KMS-11 (cell line): Measurements from ENCODE around the gene HMX2.

Experiments
- H2AFZ ChIP-seq: fragments of 200-600 bp; sonication (generic); 2 replicates; pipeline ENCODE4 v1.6.1; 2016; ENCODE audit warnings: antibody characterized with exemption, mixed run types, low read depth
- H3K27ac ChIP-seq: fragments of 200-600 bp; sonication (generic); 2 replicates; pipeline ENCODE4 v1.6.1; 2016; ENCODE audit warnings: mild to moderate bottlenecking, mixed run types
- H3K27me3 ChIP-seq: fragments of 200-600 bp; sonication (generic); 2 replicates; pipeline ENCODE4 v1.6.1; 2017; ENCODE audit warnings: mild to moderate bottlenecking, low read depth, mixed run types, moderate library complexity; ENCODE audit not compliant: insufficient read depth
- H3K36me3 ChIP-seq: fragments of 200-600 bp; sonication (generic); 2 replicates; pipeline ENCODE4 v1.6.1; 2017; ENCODE audit warnings: mild to moderate bottlenecking, mixed run types; ENCODE audit not compliant: insufficient read depth
- H3K4me1 ChIP-seq: fragments of 200-600 bp; sonication (generic); 2 replicates; pipeline ENCODE4 v1.6.1; 2016; ENCODE audit warnings: mild to moderate bottlenecking, low read depth, mixed run types; ENCODE audit not compliant: poor library complexity, severe bottlenecking
- H3K4me2 ChIP-seq: fragments of 200-600 bp; sonication (generic); 2 replicates; pipeline ENCODE4 v1.7.0; 2016; ENCODE audit warnings: mild to moderate bottlenecking, mixed run types
- H3K4me3 ChIP-seq: fragments of 200-600 bp; sonication (generic); IDR thresholded peaks from 2 replicates; pipeline ENCODE4 v1.6.1; 2017; ENCODE audit warnings: low read depth, low read length, mixed read lengths; ENCODE audit not compliant: insufficient read depth
- H3K79me2 ChIP-seq: fragments of 200-600 bp; sonication (generic); 2 replicates; pipeline ENCODE4 v1.6.1; 2016; ENCODE audit warnings: low read depth, mixed run types; ENCODE audit not compliant: insufficient read depth
- H3K9ac ChIP-seq: fragments of 200-600 bp; sonication (generic); 2 replicates; pipeline ENCODE4 v1.6.1; 2016; ENCODE audit warnings: mild to moderate bottlenecking, mixed run types
- H4K20me1 ChIP-seq: fragments of 200-600 bp; sonication (generic); 2 replicates; pipeline ENCODE4 v1.6.1; 2016; ENCODE audit warnings: mild to moderate bottlenecking, mixed run types; ENCODE audit not compliant: insufficient read depth
- TF ChIP-seq, protein P1 (sequence below): fragments of 200-600 bp; sonication (generic); conservative IDR thresholded peaks from 2 replicates; pipeline ENCODE4 v1.6.1; 2017; ENCODE audit warnings: low read depth, mild to moderate bottlenecking, antibody characterized with exemption, low read length, moderate library complexity, mixed read lengths

Gene HMX2

DNA sequence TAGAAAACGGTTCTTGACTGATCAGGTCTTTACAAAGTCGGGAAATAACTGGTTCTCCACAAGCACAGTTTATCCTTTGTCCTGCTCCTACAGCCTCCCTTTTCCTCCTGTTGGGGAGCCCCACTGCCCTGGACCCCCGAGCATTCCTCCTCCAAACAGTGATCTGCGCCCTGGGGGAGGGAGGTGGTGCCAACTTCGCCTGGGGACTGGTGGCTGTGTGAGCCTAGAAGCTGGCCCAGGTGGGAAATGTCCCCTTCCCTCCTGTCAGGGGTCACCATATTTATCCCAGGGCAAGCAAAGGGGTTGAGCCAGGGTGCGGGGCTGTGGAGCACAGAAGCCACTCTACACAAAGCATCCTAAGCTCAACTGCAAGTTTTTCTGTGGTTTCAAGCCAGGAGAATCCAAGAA, 6.9 kb upstream of the HMX2 start:
- no peak overlapping the region for H3K4me3 ChIP-seq
- no peak overlapping the region for H3K9ac ChIP-seq
- H3K4me1 ChIP-seq: no peaks in the 10 kb centered on the region
- H3K27me3 ChIP-seq: no peaks in the 10 kb centered on the region
- TF ChIP-seq, protein P1, sequence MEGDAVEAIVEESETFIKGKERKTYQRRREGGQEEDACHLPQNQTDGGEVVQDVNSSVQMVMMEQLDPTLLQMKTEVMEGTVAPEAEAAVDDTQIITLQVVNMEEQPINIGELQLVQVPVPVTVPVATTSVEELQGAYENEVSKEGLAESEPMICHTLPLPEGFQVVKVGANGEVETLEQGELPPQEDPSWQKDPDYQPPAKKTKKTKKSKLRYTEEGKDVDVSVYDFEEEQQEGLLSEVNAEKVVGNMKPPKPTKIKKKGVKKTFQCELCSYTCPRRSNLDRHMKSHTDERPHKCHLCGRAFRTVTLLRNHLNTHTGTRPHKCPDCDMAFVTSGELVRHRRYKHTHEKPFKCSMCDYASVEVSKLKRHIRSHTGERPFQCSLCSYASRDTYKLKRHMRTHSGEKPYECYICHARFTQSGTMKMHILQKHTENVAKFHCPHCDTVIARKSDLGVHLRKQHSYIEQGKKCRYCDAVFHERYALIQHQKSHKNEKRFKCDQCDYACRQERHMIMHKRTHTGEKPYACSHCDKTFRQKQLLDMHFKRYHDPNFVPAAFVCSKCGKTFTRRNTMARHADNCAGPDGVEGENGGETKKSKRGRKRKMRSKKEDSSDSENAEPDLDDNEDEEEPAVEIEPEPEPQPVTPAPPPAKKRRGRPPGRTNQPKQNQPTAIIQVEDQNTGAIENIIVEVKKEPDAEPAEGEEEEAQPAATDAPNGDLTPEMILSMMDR: no peak
- no peak overlapping the region for H3K27ac ChIP-seq
- H4K20me1 ChIP-seq: no peaks in the 10 kb centered on the region
- no peak overlapping the region for H2AFZ ChIP-seq
- H3K79me2 ChIP-seq: no peaks in the 10 kb centered on the region
- no peak overlapping the region for H3K4me2 ChIP-seq
- H3K36me3 ChIP-seq: no peaks in the 10 kb centered on the region

DNA sequence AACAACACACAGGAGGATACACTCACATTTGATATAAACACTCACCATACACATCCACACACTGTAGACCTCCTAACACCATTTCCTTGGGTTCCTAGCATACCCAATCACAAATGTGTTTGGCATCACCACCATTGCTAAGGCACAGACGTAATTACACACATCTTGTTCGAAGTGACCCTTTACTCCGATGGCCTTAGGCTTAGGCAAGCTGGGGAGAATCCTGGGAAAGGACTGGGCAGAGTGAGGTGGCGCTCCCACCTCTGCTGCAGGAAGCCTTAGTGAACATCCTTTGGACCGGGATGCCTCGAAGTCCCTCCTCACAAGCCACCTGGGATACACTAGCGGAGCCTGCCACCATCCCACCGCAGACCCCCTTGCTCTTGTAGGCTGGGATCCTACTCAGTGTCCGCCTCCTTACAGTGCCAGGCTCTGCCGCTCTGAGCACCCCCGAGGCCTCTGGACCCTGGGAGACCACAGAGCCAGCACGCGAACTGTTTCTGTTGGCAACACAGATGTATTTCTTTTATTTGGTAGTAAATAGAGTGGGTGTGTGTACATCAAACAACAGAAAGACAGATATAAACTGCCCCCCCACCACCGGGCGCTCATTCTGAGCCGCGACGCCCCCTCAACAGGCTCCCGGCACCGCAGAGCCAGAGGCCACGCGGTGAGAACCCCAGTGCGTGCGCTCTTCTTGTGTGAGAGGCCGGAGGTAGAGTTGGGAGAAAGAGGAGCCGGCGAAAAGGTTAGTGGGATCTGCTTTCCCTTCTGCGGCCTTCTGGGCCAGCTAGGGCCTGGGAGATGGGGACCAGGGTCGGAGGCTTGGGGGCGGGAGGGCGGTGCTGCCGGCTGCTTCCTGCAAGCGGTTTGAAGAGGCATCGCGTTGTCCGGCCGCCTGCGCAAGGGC, 5.9 kb upstream of the HMX2 start:
- Histone ChIP-seq H3K36me3 (no peaks in the 10 kb centered on the region), H4K20me1 (no peaks in the 10 kb centered on the region), H3K4me1 (no peaks in the 10 kb centered on the region), H3K9ac (no peak overlapping the region), H3K27ac (no peak overlapping the region), H3K27me3 (no peaks in the 10 kb centered on the region), H3K4me3 (no peak overlapping the region), H2AFZ (no peak overlapping the region), H3K79me2 (no peaks in the 10 kb centered on the region), H3K4me2 (no peak overlapping the region)
- TF ChIP-seq, protein P1: no peak

DNA sequence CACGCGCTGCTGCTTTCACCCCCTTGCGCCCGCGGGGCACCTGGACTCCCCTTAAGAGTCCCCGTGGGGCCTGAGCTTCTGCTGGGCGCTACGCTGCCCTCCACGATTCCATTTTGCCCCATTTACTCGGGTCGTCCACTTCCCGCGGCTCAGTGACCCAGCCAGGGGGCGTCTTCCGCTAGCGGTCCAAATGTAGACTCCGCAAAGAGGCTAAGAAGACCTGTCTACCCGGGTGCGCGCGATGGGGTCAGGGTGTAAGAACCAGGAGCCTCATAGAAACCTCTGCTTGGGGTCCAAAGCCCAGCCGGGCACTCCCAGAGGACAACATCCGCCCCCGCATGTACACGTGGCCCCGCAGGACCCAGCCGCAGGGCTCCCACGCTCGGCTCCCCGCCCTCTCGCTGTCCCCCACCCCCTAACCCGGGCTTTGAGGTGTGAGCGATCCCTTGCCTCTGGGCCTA, 5.2 kb upstream of the HMX2 start:
- H4K20me1 ChIP-seq: no peaks in the 10 kb centered on the region
- H3K4me2 ChIP-seq: no peak overlapping the region
- no peak overlapping the region for H3K9ac ChIP-seq

DNA sequence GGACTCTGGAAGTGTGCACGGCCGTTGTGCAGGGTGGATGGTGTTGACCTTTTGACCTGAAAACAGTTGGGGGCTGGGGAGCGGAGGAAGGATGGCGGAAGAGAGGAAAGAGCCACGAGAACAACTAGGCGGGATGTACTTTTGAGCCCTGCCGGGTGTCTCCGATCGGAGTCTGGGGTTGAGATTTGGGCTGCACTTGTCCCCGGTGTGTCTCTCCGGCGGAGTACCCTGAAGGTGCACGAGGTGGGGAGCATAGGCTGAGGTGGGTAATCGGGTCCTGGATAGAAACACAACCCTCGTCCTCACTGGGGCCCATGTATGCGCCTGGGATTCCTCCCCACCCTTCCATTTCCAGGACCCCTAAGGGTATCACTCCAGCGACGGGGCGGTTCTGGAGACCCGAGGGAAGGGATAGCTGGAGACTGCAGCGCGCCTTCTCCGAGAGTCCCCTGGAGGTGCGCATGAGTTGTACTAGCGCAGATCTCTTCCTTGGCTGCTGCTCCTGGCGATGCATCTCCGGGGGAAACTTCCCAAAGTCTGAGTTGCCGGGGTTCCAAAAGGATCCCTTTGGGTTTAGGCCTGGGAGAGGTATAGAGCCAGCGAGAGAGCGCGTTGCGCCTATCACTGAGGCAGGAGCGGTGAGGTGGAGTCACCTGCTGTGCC, 4.6 kb upstream of the HMX2 start:
- Histone ChIP-seq H3K27ac (no peak overlapping the region), H2AFZ (no peak overlapping the region), H3K4me3 (no peak overlapping the region), H4K20me1 (no peaks in the 10 kb centered on the region), H3K9ac (no peak overlapping the region), H3K36me3 (no peaks in the 10 kb centered on the region), H3K4me1 (no peaks in the 10 kb centered on the region), H3K27me3 (no peaks in the 10 kb centered on the region), H3K4me2 (no peak overlapping the region), H3K79me2 (no peaks in the 10 kb centered on the region)
- TF ChIP-seq, protein P1: no peak

More for the DNA sequence above, 5.2 kb upstream of the HMX2 start:
- Histone ChIP-seq H2AFZ (no peak overlapping the region), H3K36me3 (no peaks in the 10 kb centered on the region), H3K79me2 (no peaks in the 10 kb centered on the region), H3K4me3 (no peak overlapping the region), H3K27me3 (no peaks in the 10 kb centered on the region), H3K27ac (no peak overlapping the region), H3K4me1 (no peaks in the 10 kb centered on the region)
- TF ChIP-seq, protein P1: no peak
